GM12878 (cell line): Measurements from ENCODE around the gene UBC. TPM values are rescaled to one million over a fixed set of nuclear protein-coding genes. Genes with fewer than 3 reads are reported as not detected.

Source experiments
- ATAC-seq: fragments of 200-7000 bp; cut with Tn5 transposase; 3 replicates; pipeline ENCODE4 v1.9.1; 2020; ENCODE audit warnings: mild to moderate bottlenecking, moderate library complexity
- BruUV-seq: library from RNA; stranded (reverse); fragments of 400-500 nt; replicated peaks from 2 replicates; lab custom pipeline; 2021; lab: Mats Ljungman, UMichigan
- CTCF ChIA-PET: fragments of 300-600 bp; sonication (Branson Sonifier 250); formaldehyde crosslinking; extraction: SDS; loops from one replicate; lab custom pipeline; 2021; ENCODE audit warnings: inconsistent platforms; lab: Yijun Ruan, JAX
- POLR2A ChIA-PET: fragments of 350-600 bp; formaldehyde crosslinking; extraction: SDS; loops from one replicate; lab custom pipeline; 2021; ENCODE audit warnings: inconsistent platforms; lab: Charles Lee
- RAD21 ChIA-PET: fragments of 300-600 bp; sonication (Branson Sonifier 250); formaldehyde crosslinking; loops from one replicate; lab custom pipeline; 2023; ENCODE audit warnings: antibody characterized with exemption; ENCODE audit not compliant: unreplicated experiment; lab: Charles Lee
- SMC1A ChIA-PET: fragments of 300-600 bp; sonication (Branson Sonifier 250); formaldehyde crosslinking; loops from one replicate; lab custom pipeline; 2023; ENCODE audit not compliant: unreplicated experiment, uncharacterized antibody; lab: Charles Lee
- DNase-seq: peaks from one replicate; pipeline ENCODE4 v3.0.0-alpha.2; 2011; ENCODE audit warnings: low read depth, low spot score
- FAIRE-seq: peaks from 3 replicates; lab custom pipeline; 2011; peaks lifted over from hg19 to GRCh38; lab: Jason Lieb, UNC
- H2AFZ ChIP-seq: 2 replicates; pipeline ENCODE4 v1.6.0; 2011; ENCODE audit warnings: low read depth, low read length, control low read depth; ENCODE audit not compliant: control insufficient read depth
- H3K27ac ChIP-seq: 2 replicates; pipeline ENCODE4 v1.5.1; 2011; ENCODE audit warnings: control low read depth; ENCODE audit not compliant: control insufficient read depth, insufficient read depth
- H3K27me3 ChIP-seq, 2 experiments: replicated peaks in 1 of 2; 2 replicates each; pipeline versions ENCODE4 v1.6.0 to v1.6.1; 2011; ENCODE audit warnings: low read length in 1 of 2; ENCODE audit not compliant: control insufficient read depth in 2 of 2, insufficient read depth in 2 of 2
- H3K36me3 ChIP-seq, 2 experiments: 2 replicates each; pipeline ENCODE4 v1.5.1; 2011; ENCODE audit warnings: low read length in 1 of 2; ENCODE audit not compliant: control insufficient read depth in 2 of 2, insufficient read depth in 2 of 2
- H3K4me1 ChIP-seq: 2 replicates; pipeline ENCODE4 v1.6.1; 2011; ENCODE audit warnings: mild to moderate bottlenecking, low read length, moderate library complexity, mixed read lengths; ENCODE audit not compliant: control insufficient read depth, insufficient read depth
- H3K4me2 ChIP-seq: 2 replicates; pipeline ENCODE4 v1.6.0; 2011; ENCODE audit warnings: control low read depth; ENCODE audit not compliant: control insufficient read depth, insufficient read depth
- H3K4me3 ChIP-seq: fragments of 200-600 bp; sonication (generic); 2 replicates; pipeline ENCODE4 v1.5.1; 2016
- H3K79me2 ChIP-seq: 2 replicates; pipeline ENCODE4 v1.6.0; 2011; ENCODE audit warnings: low read length; ENCODE audit not compliant: control insufficient read depth, insufficient read depth
- H3K9ac ChIP-seq: 2 replicates; pipeline ENCODE4 v1.8.0; 2011; ENCODE audit warnings: low read length, control low read depth, mixed read lengths; ENCODE audit not compliant: control insufficient read depth, insufficient read depth
- H3K9me3 ChIP-seq: replicated peaks from 3 replicates; pipeline ENCODE4 v1.5.1; 2011; ENCODE audit warnings: mild to moderate bottlenecking, low read length; ENCODE audit not compliant: control insufficient read depth, insufficient read depth
- H4K20me1 ChIP-seq: 2 replicates; pipeline ENCODE4 v1.6.0; 2011; ENCODE audit not compliant: control insufficient read depth, insufficient read depth
- BACH1 ChIP-seq: fragments of 450-650 bp; IDR thresholded peaks from 2 replicates; pipeline ENCODE4 v1.6.1; 2017; ENCODE audit warnings: mild to moderate bottlenecking, borderline replicate concordance
- CHD1 ChIP-seq: IDR thresholded peaks from 2 replicates; pipeline ENCODE4 v1.6.1; 2012; ENCODE audit warnings: low read depth, low read length, improper control_type of control experiment
- CREM ChIP-seq: IDR thresholded peaks from 2 replicates; pipeline ENCODE4 v1.6.1; 2014; ENCODE audit warnings: antibody characterized with exemption, low read depth
- EP300 ChIP-seq, 2 experiments: fragments of 150-350 bp in 1 of 2; IDR thresholded peaks; 2 replicates each; pipeline ENCODE4 v1.6.1; 2011 to 2012; ENCODE audit warnings: low read depth in 2 of 2, low read length in 2 of 2, borderline replicate concordance in 1 of 2, improper control_type of control experiment in 1 of 2, inconsistent platforms in 1 of 2; ENCODE audit not compliant: control insufficient read depth in 1 of 2
- HDAC6 ChIP-seq: fragments of 200-600 bp; sonication (generic); IDR thresholded peaks from one replicate; pipeline ENCODE4 v1.8.0; 2017; ENCODE audit warnings: antibody characterized with exemption; ENCODE audit not compliant: unreplicated experiment
- HDGF ChIP-seq: fragments of 450-650 bp; IDR thresholded peaks from 2 replicates; pipeline ENCODE4 v1.6.1; 2016; ENCODE audit warnings: antibody characterized with exemption
- KAT2A ChIP-seq: conservative IDR thresholded peaks from 2 replicates; pipeline ENCODE4 v1.6.1; 2011; ENCODE audit warnings: low read depth, low read length; ENCODE audit not compliant: control insufficient read depth
- NFXL1 ChIP-seq: fragments of 450-650 bp; IDR thresholded peaks from 2 replicates; pipeline ENCODE4 v1.6.1; 2017; ENCODE audit warnings: antibody characterized with exemption, mild to moderate bottlenecking, borderline replicate concordance
- NR2C2 ChIP-seq: IDR thresholded peaks from 2 replicates; pipeline ENCODE4 v1.6.1; 2011; ENCODE audit warnings: borderline replicate concordance, low read depth; ENCODE audit not compliant: control insufficient read depth, insufficient read length
- NR2F1 ChIP-seq: fragments of 450-650 bp; conservative IDR thresholded peaks from 2 replicates; pipeline ENCODE4 v1.6.1; 2017; ENCODE audit warnings: mild to moderate bottlenecking
- SMAD5 ChIP-seq: IDR thresholded peaks from 2 replicates; pipeline ENCODE4 v1.6.1; 2016; ENCODE audit warnings: antibody characterized with exemption, low read depth
- SMARCA5 ChIP-seq: fragments of 450-650 bp; IDR thresholded peaks from 2 replicates; pipeline ENCODE4 v1.6.1; 2017; ENCODE audit warnings: mild to moderate bottlenecking
- SREBF1 ChIP-seq: IDR thresholded peaks from 2 replicates; pipeline ENCODE4 v1.6.1; 2012; ENCODE audit warnings: mild to moderate bottlenecking, low read length
- YY1 ChIP-seq: IDR thresholded peaks from 2 replicates; pipeline ENCODE4 v1.6.1; 2011; ENCODE audit warnings: low read depth, mild to moderate bottlenecking, low read length
- WGBS: methylation state at CpG from one replicate; pipeline ENCODE4 v1.1.6; 2016; ENCODE audit warnings: low lambda C conversion rate; ENCODE audit not compliant: insufficient replicate concordance, insufficient coverage; ENCODE audit errors: missing lambda C conversion rate; 5-methylcytosine and 5-hydroxymethylcytosine counted together
- in situ Hi-C: fragments of 300-500 bp; cut with MboI; formaldehyde crosslinking; loops from 9 replicates; pipeline ENCODE4 v1.14.3; 2018; ENCODE audit warnings: mixed read lengths
- intact Hi-C: fragments of 100-400 bp; cut with micrococcal nuclease; formaldehyde crosslinking; loops from one replicate; pipeline ENCODE4 v1.14.2; 2022; ENCODE audit not compliant: unreplicated experiment
- polyA plus RNA-seq, 11 experiments: library from polyadenylated mRNA; depleted of rRNA in 4 of 11; unstranded in 6 of 11; stranded (reverse) in 5 of 11; fragments of >200 nt; fragmentation: Nextera tagmentation in 4 of 11; fragmentation: Illumina TruSeq in 1 of 11; extraction: Ambion mirVana in 4 of 11; extraction: Trizol in 1 of 11; gene quantifications; 1 replicate in 1 of 11; 2 replicates in 10 of 11; pipeline versions ENCODE4 v1.2.1 to v1.2.3, GENCODE V29; 2011 to 2016; ENCODE audit warnings: inconsistent platforms in 2 of 11, missing spikeins in 2 of 11, low read depth in 1 of 11
- total RNA-seq, 4 experiments: library from RNA; depleted of rRNA in 3 of 4; stranded (reverse); fragments of >200 nt in 3 of 4; fragmentation: Illumina TruSeq in 1 of 4; extraction: Trizol in 1 of 4; gene quantifications; 2 replicates each; pipeline versions ENCODE4 v1.2.1 to v1.2.3, GENCODE V29; 2013 to 2021
- TF ChIP-seq, protein P1 (sequence below): IDR thresholded peaks from 2 replicates; pipeline ENCODE4 v1.6.1; 2012; ENCODE audit warnings: low read depth, low read length, improper control_type of control experiment
- TF ChIP-seq, protein P2 (sequence below): fragments of 450-650 bp; formaldehyde crosslinking; IDR thresholded peaks from 2 replicates; pipeline ENCODE4 v1.4.0; 2020; ENCODE audit warnings: mild to moderate bottlenecking, moderate library complexity

The UBC gene
- total and polyA plus RNA-seq, 10 of the 15 experiments (the other 5 are each of a cell fraction or from before 2014, with no cell fraction given), result 653 to 1,666 (median 874) TPM

GRCh38 chr12:124920353-124920935 lies 6.0 kb upstream of the UBC start:
- ATAC-seq, result no peak
- WGBS, result 2% methylated on average over 3 of the region's 4 CpGs
- Histone ChIP-seq H3K4me2 (peak overlapping the region; percentile 92), H4K20me1 (no peaks in the 10 kb centered on the region), H3K4me1 (peaks cover 36% of the 10 kb centered on the region), H3K9me3 (no peaks in the 10 kb centered on the region), H2AFZ (no peak overlapping the region), H3K27me3 (no peaks in the 10 kb centered on the region), H3K4me3 (peak overlapping the region; percentile 58), H3K79me2 (peaks cover 14% of the 10 kb centered on the region), H3K27ac (peak overlapping the region; percentile 100), H3K9ac (peak overlapping the region; percentile 94), H3K36me3 (no peaks in the 10 kb centered on the region)
- intact Hi-C loops, result no loop called here
- no peak for FAIRE-seq
- ChIA-PET RAD21 (interaction anchor here (0.8 to 12.1 kb wide), 12 partner anchors 10 to 145 kb away, joined by 3 to 246 read pairs (median 8); partner anchors contain the start of gene BRI3BP), CTCF (interaction anchor here (1.0 to 21.3 kb wide), 6 partner anchors 10 to 149 kb away, joined by 6 to 523 read pairs (median 10); no protein-coding TSS in a partner anchor), SMC1A (interaction anchor here (0.8 to 12.3 kb wide), 6 partner anchors 11 to 146 kb away, joined by 3 to 294 read pairs (median 24); no protein-coding TSS in a partner anchor), POLR2A (interaction anchor here (0.6 to 16.4 kb wide), 10 partner anchors 7 to 146 kb away, joined by 3 to 346 read pairs (median 6); partner anchors contain the start of gene BRI3BP)
- DNase-seq, result no peak
- in situ Hi-C loops, result loop anchor here (10.0 to 25.0 kb wide), 2 partner anchors 514 to 1483 kb away; partner anchors contain the start of gene RILPL2
- TSS peak; percentile 25 for BruUV-seq
- no peak for TF ChIP-seq SREBF1
- TF ChIP-seq CREM, result no peak
- no peak for TF ChIP-seq EP300 (IDR thresholded peaks at IDR 0.05; ENCODE audit: borderline replicate concordance in 1 of 2, control insufficient read depth in 1 of 2, low read depth in 2 of 2, low read length in 2 of 2)
- TF ChIP-seq SMAD5, result no peak
- 0 out of 2 replicates have a peak, but pooled peaks have one; percentile 34 for TF ChIP-seq SMARCA5
- TF ChIP-seq YY1, result 0 out of 2 replicates have a peak, but pooled peaks have one; percentile 25
- no peak for TF ChIP-seq NR2F1
- TF ChIP-seq, protein P1, sequence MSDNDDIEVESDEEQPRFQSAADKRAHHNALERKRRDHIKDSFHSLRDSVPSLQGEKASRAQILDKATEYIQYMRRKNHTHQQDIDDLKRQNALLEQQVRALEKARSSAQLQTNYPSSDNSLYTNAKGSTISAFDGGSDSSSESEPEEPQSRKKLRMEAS, result no peak
- TF ChIP-seq HDAC6, result no peak
- no peak for TF ChIP-seq NR2C2
- TF ChIP-seq BACH1, result peak; percentile 46; the same call in 1 of the 2 replicates
- TF ChIP-seq, protein P2, sequence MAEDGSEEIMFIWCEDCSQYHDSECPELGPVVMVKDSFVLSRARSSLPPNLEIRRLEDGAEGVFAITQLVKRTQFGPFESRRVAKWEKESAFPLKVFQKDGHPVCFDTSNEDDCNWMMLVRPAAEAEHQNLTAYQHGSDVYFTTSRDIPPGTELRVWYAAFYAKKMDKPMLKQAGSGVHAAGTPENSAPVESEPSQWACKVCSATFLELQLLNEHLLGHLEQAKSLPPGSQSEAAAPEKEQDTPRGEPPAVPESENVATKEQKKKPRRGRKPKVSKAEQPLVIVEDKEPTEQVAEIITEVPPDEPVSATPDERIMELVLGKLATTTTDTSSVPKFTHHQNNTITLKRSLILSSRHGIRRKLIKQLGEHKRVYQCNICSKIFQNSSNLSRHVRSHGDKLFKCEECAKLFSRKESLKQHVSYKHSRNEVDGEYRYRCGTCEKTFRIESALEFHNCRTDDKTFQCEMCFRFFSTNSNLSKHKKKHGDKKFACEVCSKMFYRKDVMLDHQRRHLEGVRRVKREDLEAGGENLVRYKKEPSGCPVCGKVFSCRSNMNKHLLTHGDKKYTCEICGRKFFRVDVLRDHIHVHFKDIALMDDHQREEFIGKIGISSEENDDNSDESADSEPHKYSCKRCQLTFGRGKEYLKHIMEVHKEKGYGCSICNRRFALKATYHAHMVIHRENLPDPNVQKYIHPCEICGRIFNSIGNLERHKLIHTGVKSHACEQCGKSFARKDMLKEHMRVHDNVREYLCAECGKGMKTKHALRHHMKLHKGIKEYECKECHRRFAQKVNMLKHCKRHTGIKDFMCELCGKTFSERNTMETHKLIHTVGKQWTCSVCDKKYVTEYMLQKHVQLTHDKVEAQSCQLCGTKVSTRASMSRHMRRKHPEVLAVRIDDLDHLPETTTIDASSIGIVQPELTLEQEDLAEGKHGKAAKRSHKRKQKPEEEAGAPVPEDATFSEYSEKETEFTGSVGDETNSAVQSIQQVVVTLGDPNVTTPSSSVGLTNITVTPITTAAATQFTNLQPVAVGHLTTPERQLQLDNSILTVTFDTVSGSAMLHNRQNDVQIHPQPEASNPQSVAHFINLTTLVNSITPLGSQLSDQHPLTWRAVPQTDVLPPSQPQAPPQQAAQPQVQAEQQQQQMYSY (CRISPR knock-in tag), result peak; percentile 30; the same call in 1 of the 2 replicates
- no peak for TF ChIP-seq KAT2A
- TF ChIP-seq NFXL1, result no peak
- peak; percentile 63; the same call in 1 of the 2 replicates for TF ChIP-seq CHD1
- 0 out of 2 replicates have a peak, but pooled peaks have one; percentile 10 for TF ChIP-seq HDGF
